GM18511 (cell line): ENCODE data around the gene UNKL.

ENCODE experiments used
- ATAC-seq: cut with Tn5 transposase; IDR thresholded peaks from one replicate; pipeline ENCODE4 v1.9.1; 2021; ENCODE audit warnings: mild to moderate bottlenecking, moderate library complexity; ENCODE audit not compliant: unreplicated experiment

The UNKL gene

DNA sequence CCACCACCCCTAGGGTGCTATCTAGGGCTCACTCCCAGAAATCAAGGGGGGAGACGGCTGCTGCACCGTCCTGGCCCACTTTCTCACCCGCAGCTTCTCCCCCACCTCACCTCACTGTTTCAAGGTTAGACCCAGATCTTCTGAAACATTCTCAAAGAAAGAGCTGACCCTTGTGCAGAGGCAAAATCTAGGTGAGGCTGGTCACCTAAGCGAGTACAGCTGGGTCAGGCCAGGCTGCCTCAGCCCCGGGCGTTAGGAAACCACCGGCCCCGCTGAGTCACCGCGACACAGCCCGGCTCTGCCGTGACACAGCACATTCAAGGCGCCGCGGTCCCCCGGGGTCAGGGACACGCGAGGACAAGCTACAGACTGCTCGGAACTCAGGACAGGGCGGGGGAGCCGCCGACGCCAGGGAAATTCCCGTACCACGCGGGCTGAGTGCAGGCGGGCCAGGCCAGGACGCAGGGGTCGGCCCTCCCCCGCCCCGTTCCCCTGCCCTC is 35.6 kb downstream of the UNKL start:
- peak; percentile 45 for ATAC-seq

DNA sequence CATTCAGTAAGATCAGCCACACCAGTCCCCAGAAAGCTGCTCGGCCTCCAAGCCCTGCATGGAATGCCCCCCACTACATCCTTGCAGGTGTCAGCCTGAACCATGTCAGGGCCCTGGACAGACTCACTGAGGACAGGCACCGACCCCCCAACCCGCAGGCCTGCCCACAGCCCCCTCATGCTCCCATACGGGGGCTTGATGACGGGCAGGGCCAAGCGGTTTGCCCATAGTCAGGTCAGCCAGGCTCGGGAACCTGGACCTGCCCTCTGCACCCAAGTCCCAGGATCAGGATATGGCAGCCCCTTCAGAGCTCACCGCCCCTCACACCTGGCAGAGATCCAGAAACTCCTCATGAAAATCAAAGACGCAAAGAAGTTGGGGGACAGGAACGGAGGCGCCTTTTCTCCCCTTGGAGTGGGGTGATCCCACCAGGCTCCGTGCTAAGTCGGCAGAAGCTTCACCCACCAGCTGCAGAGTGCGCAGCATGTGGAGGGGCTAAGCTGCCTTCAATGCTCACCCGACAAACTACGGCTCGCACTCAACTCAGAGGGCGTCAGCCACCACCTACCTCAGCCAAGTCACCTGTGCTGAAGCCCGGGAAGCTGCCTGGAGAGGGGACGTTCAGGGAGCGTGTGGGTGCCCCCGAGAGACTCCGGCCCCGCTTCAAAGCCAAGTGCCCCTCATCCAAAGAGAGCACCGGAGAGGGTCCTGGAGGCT is 36.3 kb downstream of the UNKL start:
- no peak for ATAC-seq

DNA sequence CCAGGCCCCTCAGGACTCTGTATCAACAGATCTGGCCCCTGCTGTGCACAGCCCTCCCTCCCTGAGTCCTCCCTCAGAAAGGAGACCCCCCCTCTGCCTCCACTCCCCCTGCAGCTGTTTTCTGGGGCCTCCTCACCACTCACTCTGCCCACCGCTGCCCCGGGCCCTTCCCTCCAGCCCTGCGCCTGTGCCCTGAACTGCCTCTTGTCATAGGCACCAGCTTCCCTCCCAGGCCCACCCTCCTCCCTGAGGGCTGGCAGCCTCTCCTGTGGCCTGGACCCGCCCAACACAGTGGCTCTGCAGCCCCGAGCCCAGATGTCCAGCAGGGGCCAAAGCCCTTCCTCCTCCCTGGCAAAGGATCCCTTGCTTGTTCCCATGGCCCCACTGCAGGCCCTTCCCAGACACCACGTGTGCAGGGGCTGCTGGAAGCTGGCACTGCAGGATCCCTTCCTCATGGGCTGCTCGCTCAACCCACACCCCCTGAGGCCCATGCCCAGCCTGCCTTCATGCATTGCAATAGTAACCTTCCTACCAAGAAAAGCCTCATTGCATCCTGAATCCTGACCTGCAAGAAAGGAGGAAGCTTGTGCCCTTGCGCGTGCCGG is 37.0 kb downstream of the UNKL start:
- no peak for ATAC-seq

DNA sequence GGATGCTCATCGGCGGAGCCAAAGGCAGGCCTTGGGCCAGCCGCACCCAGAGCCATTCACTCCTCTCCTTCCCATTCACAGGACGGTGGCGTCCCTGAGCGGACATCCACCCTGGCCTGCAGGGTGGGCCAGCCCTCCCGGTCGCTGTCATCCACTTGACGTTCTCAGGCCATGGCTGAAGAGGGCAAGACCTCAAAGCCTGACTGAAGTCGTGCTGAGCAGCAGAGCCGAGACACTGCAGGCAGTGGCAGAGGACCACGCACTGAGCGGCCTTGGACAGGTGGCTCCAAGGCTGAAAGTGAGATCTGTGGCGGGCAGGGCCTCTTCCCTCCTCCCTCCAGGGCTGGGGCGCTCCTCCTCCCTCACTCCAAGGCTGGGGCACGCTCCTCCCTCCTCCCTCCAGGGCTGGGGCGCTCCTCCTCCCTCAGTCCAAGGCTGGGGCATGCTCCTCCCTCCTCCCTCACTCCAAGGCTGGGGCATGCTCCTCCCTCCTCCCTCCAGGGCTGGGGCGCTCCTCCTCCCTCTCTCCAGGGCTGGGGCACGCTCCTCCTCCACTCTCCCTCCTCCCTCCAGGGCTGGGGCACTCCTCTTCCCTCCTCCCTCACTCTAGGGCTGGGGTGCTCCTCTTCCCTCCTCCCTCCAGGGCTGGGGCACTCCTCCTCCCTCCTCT is 38.6 kb downstream of the UNKL start:
- no peak for ATAC-seq

DNA sequence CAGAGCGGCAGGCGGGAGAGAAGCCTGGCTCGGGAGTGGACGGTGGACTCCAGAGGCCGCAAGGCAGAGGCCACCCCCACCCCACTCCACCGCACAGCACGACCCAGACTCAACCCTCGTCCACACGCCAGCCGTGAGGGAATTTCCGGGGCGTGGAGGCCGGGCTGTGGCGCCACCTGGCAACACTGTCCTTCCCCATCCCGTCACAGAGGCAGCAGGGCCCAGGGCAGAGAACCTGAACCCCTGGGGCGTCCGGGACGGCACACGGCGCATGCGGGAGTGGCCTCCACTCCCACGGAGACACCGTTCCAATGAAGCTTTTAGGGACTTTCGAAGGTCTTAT is 39.2 kb downstream of the UNKL start:
- no peak for ATAC-seq

DNA sequence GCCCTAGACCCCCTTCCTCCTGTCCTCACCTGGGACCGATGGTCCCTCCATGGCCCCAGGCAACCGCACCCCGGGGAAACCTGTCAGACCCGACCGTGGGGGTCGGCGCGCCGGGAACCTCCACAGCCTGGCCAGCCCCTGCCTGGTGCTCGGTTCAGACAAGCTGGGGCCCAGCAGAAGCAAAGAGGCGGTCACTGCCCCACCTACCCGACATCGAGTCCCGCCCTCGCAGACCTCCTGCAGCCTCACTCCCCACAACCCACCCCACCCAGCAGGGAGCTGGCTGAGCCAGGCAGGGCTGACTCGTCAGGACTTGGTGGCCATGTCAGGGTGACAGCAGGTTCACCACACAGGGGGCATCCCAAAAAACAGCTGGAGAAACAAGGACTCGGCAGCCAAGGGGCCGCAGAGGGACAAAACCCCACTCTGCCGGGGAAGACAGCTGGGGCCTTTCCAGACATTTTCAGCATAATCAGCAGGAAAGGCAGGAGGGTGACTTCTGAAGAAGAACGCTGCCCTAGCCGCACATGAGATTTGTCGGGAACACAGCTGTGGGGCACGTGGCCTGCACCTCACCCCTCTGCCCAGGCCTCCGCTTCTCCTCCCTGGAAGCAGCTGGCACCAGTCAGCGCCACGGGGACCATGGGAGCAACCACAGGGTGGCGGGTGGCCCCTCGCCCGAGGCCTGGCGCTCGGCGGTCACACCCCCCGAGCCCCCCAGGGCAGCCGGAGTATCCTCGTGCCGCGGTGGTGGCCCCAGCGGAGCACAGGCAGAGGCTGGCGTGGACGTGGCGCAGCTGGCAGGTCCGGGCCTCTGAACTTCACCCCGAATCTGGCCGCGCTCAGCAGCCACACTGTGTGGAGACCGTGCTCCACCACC is 39.8 kb downstream of the UNKL start:
- ATAC-seq = no peak

DNA sequence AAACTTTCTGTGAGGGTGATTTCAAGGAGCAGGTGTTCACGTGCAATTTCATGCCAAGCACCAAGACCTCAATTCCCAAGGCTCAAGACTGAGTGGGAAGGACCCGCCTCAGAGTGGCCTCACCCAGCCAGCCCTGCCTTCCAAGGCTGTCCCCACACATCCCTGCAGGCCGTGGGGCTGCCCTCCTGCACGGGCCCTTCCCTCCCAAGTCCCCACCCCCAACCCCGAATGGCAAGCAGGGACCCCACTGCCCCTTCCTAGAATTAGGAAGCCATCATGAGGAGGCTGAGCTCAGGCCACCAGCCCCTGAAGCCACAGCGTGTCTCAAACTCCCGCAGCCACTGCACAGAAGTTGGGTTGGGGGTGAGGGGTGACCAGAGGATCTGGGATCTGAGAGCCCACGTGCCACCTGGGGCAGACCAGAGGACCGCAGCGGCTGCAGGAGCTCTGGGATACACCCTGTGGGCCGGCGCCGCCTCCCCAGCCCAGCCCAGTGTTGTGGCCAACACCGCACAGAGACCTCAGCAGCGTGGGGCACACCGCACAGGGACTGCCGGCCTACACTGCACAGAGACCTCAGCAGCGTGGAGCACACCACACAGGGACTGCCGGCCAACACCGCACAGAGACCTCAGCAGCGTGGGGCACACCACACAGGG is 42.1 kb downstream of the UNKL start:
- ATAC-seq = no peak

DNA sequence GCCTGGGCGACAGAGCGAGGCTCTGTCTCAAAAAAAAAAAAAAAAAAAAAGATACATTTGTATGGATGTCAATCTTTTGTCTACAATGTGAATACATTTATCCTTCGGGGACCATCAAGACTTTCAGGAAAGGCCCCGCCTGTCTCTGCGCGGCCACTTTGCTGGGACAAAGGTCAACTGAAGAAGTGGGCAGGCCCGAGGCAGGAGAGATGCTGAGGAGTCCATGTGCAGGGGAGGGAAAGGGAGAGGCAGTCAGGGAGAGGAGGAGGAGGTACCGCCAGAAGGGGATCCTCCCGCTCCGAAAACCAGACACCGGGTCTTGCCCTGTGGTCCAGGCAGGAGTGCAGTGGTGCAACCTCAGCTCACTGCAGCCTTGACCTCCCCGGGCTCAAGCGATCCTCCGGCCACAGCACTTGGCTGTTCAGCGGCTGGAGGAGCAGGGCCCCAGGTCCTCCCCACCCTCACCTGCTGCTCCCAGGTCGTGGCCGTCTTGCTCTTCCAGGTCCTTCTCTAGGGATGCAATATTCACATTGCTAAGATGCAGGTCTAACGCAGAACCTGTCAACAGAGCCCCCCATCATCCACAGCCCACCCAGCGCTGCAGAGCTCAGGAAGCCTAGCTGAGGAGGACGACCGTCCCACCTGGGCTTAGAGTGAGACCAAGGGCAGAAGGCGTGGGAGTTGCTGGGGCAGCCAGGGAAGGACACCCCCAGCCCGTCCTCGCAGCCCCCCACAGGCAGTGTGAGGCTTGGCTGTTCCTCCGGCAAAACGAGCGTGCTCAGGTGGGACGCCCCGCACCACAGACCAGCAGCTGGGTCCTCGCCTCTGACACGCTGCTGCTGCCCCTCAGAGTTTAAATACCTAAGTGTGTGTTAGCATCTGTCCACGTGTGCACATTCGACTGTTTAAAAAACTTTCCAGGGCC is 43.2 kb downstream of the UNKL start:
- no peak for ATAC-seq

DNA sequence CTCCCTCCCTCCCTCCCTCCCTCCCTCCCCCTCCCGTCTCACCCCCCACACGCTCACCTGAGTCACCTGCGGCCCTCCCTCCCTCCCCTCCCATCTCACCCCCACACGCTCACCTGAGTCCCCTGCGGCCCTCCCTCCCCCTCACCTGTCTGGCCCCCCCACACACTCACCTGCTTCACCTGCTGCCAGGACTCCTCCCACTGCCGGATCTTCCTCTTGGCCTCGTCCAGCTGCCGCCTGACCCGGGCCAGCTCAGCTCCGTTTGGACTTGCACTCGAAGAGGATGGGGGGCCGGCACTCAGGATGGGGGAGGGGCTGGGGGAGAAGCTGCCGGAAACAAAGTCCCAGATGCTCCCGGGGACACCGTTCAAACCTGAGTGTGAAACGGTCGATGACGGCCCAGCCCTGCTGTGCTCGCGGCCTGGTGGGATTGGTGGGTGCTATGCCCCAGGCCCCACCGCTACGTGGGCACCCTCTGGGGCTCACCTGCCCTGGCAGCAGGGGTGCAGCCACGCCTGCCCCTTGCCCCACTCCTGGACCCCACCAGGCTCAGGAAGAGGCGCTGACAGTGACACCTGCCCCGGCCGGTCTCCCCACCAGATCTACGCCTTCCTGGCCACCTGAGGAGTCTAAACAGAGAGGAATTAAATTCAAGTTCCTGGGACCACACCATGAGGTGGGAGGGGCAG is 46.9 kb downstream of the UNKL start:
- ATAC-seq = no peak

DNA sequence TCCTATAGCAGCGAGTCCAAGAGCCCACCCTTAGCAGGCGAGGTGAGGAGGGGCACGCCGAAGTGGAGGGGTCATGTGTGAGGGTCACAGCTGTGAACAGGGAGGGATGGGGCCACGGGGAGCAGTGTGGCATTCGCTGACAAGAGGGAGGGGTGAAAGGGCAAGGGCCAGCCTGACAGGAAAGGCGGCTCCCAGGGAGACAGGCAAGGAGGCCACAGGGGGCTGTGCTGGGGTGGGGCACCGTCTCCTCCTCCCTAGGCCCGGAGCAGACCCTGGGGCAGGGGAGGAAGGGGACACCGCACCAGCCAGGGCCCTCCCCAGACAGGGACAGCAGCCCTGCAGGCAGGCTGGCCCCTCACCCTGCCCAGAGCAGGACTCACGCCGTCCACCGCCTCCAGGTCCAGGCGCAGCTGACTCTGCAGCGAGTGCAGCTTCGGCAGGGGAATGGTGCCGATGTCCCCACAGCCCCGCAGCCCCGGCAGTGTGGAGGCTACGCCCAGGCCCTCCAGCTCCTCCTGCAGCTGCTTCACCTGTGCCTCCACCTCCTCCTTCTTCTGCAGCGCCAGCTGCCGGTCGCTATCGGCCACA is 47.7 kb downstream of the UNKL start:
- no peak for ATAC-seq

DNA sequence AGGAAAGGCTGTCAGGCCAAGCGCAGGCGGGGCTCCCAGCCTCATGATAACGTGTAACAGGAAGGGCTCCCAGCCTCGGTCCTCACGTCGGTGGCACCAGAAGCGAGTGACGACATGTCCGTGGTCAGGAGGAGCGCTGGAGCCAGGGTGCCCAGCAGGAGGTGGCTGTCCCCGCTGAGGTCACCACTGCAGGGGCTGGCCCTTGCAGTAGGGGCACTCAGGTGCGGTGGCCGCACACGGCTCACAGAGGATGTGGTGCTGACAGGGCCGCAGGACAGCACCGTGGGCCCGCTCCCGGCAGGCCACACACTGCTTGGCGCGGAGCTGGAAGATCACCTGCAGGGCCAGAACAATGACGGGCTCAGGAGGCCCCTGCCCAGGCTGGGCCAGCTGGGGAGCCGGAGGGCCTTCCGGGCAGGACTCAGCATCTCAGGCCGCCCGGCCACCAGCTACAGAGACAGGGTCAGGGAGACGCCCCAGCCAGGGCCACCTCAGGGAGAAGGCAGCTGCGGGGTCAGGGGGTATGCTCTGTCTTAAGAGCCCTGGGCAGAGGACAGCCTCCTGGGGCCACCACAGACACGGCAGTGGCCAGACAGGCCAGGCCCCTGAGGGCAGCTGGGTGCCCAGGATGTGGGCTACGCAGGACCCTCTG is 48.3 kb downstream of the UNKL start:
- no peak for ATAC-seq

DNA sequence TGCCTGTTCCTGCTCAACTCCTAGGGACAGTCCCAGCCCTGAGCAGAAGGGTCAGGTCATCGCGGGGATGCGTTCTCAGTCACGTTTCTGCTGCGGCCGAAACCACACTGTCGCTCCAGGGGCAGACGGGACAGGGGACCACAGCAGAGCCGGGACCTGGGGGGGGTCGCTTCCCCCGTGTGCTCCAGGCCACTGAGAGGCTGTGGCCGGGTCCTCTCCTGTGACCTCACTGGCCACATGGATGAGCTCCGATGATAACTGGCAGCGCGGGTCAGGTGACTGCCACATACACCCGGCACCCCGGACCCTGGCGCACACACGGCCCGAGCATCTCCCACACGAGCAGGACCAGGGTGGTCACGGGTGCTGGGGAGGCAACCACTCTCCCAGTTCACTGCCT is 50.0 kb downstream of the UNKL start:
- no peak for ATAC-seq

DNA sequence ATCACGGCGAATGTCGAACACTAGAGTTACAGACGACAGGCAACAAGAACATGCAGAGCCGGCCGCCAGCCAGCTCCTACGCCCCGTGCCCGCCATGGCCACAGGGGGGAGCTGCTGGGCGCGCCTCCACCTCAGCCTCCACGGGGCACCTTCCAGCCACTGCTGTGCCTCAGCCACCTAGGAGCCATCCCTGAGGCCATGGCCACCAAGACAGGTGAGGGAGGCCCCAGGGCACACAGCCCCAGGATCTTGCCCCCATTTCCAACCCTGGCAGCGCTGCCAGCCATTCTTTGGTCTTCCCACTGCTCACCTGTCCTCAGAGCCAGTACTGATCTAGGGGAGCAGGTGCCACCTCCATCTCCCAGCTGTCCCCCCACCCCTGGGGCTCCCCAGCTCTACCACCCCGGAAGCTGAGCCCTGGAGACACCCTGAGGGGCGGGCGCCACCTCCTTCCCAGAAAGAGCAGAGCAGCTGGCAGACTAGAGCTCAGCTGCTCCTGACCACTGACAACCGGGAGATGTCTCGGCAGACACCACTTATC is 50.9 kb downstream of the UNKL start:
- no peak for ATAC-seq

DNA sequence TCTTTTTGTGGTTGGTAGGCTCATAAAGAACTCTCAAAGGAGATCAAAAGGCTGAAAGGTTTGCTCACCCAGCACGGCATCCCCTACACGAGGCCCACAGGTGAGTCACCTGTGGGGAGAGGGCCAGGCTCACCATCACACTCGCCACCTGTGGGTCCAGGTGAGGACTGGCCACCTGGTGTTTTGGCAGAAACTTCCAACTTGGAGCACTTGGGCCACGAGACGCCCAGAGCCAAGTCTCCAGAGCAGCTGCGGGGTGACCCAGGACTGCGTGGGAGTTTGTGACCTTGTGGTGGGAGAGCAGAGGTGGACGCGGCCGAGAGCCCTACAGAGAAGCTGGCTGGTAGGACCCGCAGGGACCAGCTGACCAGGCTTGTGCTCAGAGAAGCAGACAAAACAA is 51.7 kb downstream of the UNKL start:
- no peak for ATAC-seq

DNA sequence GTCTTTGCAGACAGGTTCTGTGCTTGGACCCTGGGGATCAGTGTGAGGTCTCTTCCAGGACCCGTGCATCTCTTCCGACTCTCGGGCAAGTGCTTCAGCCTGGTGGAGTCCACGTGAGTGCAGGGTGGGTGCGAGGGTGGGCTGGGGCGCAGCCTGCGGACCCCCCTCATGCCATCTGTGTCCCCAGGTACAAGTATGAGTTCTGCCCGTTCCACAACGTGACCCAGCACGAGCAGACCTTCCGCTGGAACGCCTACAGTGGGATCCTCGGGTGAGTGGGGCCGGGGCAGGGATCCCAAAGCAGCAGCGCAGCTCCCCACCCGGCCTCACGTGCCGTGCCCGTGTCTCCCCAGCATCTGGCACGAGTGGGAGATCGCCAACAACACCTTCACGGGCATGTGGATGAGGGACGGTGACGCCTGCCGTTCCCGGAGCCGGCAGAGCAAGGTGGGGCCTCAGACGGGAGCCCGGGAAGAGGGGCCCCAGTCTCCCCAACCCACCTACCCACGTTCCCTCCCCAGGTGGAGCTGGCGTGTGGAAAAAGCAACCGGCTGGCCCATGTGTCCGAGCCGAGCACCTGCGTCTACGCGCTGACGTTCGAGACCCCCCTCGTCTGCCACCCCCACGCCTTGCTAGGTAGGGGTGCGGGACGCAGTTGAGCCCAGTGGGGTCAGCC is 52.7 kb downstream of the UNKL start:
- no peak for ATAC-seq

DNA sequence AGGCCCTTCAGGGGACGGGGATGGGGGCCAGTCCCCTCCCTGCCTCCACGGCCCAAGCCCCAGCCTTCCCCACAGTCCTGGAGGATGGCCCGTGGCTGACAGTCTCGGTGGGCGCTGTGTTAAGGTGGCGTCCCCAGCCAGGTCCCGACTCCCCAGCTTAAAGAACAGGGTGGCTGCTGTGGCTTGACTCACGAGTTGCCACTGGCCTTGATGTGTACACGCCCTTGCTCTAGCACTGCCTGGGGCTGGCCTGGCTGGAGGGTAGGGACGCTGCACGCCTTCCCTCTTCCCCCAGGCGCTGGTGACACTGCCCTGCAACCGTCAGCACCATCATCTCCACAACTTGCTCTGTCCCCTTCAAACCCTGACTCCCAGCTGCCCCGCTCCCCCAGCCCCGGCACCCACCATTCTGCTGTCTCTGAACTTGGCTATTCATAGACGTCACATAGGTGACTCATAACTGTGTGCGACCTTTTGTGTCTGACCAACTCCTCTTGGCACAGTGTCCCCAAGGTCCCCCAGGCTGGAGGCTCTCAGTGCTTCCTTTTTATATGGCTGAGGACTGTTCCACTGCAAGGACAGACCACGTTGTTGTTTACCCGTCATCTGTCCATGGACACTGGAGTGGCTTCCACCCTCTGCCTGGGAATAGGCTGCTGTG is 56.5 kb downstream of the UNKL start:
- ATAC-seq = no peak
